ENCODE results near the gene OR51A4.

GRCh38 chr11:4922304-4922703 is 25.1 kb downstream of the OR51A4 start:
- no peak for TF ChIP-seq CTCF (IDR thresholded peaks at IDR 0.05; ENCODE audit: poor library complexity, severe bottlenecking)
- no peak for TF ChIP-seq RAD21 (conservative IDR thresholded peaks at IDR 0.05)
- TF ChIP-seq POLR2AphosphoS5 (IDR thresholded peaks at IDR 0.05): no peak
- no peak for TF ChIP-seq TAF1 (IDR thresholded peaks at IDR 0.05; ENCODE audit: low read depth)
- no peak for TF ChIP-seq EZH2 (IDR thresholded peaks at IDR 0.05; ENCODE audit: borderline replicate concordance, insufficient read depth, low read length, poor library complexity, severe bottlenecking)

Data from neural cell (in vitro differentiated cells).